HG02870 (cell line): ENCODE data around the gene WASHC4.
A peak's percentile ranks its signal among the peaks of the same experiment; 100 is the strongest.

Source experiments
- ATAC-seq: cut with Tn5 transposase; IDR thresholded peaks from one replicate; pipeline ENCODE4 v1.9.1; 2021; ENCODE audit warnings: mild to moderate bottlenecking, moderate library complexity; ENCODE audit not compliant: unreplicated experiment

WASHC4 gene, protein sequence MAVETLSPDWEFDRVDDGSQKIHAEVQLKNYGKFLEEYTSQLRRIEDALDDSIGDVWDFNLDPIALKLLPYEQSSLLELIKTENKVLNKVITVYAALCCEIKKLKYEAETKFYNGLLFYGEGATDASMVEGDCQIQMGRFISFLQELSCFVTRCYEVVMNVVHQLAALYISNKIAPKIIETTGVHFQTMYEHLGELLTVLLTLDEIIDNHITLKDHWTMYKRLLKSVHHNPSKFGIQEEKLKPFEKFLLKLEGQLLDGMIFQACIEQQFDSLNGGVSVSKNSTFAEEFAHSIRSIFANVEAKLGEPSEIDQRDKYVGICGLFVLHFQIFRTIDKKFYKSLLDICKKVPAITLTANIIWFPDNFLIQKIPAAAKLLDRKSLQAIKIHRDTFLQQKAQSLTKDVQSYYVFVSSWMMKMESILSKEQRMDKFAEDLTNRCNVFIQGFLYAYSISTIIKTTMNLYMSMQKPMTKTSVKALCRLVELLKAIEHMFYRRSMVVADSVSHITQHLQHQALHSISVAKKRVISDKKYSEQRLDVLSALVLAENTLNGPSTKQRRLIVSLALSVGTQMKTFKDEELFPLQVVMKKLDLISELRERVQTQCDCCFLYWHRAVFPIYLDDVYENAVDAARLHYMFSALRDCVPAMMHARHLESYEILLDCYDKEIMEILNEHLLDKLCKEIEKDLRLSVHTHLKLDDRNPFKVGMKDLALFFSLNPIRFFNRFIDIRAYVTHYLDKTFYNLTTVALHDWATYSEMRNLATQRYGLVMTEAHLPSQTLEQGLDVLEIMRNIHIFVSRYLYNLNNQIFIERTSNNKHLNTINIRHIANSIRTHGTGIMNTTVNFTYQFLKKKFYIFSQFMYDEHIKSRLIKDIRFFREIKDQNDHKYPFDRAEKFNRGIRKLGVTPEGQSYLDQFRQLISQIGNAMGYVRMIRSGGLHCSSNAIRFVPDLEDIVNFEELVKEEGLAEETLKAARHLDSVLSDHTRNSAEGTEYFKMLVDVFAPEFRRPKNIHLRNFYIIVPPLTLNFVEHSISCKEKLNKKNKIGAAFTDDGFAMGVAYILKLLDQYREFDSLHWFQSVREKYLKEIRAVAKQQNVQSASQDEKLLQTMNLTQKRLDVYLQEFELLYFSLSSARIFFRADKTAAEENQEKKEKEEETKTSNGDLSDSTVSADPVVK

DNA sequence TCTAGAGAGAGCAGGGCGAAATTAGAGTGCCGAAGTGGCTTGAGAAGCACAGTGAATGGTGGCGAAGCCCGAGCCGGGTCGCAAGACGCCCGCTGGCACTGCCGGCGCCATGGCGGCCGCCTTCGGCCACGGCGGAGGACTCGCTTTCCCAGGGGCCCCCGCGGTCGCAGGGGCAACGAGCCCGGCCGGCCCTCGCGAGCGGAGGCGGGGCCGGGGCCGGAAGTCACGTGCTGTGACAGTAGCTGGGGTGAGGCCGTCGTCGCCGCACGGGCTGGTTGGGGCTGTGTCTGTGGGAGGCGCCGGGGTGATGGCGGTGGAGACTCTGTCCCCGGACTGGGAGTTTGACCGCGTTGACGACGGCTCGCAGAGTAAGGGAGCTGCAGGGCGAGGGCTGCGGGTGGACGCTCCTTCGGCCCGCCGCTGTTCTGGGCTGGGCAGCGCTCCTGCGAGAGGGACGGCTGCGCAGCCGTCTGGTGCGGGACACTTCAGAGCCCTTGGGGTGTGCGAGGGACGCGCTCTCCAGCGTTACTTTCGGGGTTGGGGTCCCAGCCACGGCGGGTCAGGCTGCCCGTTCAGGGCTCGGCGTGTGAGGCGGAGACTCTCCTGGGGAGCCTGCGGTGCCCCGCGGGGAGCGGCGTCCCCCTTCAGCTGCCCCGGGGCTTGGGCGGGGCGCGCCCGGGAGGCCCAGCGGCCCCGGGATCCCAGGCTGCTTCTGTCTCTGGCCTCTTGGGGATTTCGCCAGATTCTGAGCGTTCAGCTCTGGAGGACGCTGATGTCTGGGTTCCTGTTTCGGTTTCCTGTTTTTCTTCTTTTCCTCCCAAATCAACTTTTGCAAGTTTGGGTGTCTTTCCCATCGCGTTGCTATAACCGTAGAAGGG is at the start of gene WASHC4:
Gene WASHC4, plus strand, starts transcription at position 238 of the 878 bp plus-strand sequence. Its CDS starts 70 bp downstream, at position 308.
- ATAC-seq = peak; percentile 88

GRCh38 chr12:105060715-105061378 is 46.7 kb upstream of the WASHC4 start:
- no peak for ATAC-seq

GRCh38 chr12:105064564-105065178 is 42.9 kb upstream of the WASHC4 start:
- no peak for ATAC-seq

- ATAC-seq = no peak
These were observed 40.0 kb upstream of the WASHC4 start for GRCh38 chr12:105067511-105068031.

DNA sequence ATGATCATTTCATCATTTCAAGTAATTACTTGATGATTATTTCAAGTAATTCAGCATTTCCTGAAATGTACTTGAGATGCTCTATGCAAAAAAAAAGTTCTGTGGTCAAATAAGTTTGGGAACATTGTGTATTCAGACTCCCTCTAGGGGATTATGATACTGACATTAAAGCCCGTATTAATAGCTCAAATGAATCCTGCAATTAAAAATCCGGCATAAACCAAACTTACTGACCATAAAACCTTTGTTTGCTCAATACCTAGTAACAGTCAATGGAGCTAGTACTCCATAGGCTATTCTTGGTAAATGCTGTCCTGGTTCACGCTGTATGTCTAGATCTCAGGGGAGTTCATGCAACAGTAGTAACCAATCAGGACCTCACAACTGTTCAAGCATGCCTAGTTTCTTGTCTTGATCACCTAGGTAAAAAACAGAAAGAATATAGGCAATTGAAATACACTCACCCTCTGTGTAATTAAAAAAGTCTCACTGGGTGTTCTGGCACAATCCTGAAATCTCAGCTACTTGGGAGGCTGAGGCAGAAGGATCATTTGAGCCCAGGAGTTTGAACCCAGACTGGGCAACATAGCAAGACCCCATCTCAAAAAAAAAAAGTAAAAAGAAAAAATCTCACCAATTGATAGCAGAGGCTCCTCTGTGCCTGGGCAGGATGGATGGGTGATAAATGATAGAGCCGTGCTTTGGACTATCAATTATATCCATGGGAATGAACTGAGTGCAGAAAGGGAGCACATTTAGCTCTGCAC is 37.4 kb upstream of the WASHC4 start:
- ATAC-seq = no peak

DNA sequence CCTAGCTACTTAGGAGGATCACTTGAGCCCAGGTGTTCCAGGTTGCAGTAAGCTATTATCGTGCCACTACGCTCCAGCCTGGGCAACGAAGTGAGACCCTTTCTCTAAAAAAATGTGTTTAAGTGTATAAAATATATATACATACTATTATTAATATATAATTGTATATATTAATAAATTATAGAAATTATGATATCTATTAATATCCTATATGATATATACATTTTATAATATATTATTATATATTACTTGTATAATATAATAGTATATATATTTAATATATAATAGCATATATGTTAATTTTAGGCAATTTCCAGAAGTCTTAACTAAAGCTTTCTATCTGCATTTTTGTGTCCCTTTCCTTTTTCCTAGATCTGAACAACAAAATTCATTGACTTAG is 35.5 kb upstream of the WASHC4 start:
- no peak for ATAC-seq

DNA sequence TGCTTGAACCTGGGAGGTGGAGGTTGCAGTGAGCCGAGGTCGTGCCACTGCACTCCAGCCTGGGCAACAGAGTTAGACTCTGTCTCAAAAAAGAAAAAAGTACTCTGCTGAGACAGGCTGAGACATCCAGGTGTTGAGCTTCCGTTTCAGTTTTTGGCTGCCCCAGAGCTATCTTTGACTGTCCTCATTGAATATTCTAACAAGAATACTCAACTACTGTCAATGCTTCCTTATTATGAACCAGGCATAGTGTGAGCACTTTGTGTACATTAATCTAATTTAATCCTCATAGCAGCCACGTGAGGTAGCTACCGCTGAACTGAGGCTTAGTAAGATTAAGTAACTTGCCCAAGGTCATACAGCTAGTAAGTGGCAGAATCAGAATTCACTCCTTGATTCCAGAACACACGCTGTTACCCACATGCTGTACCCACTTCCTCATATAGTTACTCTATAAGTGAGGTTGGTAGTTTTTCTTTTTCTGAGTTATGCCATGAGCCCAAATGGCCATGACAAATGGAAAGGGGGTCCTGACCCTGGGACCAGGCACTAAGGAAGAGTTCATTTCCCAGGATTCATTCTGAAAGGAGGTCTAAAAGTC is 34.5 kb upstream of the WASHC4 start:
- ATAC-seq = no peak

- ATAC-seq = no peak
These were observed 31.4 kb upstream of the WASHC4 start for GRCh38 chr12:105076098-105076497.

- no peak for ATAC-seq
These were observed 30.6 kb upstream of the WASHC4 start for GRCh38 chr12:105076913-105077312.

- ATAC-seq = no peak
These were observed 30.1 kb upstream of the WASHC4 start for GRCh38 chr12:105077435-105077834.

DNA sequence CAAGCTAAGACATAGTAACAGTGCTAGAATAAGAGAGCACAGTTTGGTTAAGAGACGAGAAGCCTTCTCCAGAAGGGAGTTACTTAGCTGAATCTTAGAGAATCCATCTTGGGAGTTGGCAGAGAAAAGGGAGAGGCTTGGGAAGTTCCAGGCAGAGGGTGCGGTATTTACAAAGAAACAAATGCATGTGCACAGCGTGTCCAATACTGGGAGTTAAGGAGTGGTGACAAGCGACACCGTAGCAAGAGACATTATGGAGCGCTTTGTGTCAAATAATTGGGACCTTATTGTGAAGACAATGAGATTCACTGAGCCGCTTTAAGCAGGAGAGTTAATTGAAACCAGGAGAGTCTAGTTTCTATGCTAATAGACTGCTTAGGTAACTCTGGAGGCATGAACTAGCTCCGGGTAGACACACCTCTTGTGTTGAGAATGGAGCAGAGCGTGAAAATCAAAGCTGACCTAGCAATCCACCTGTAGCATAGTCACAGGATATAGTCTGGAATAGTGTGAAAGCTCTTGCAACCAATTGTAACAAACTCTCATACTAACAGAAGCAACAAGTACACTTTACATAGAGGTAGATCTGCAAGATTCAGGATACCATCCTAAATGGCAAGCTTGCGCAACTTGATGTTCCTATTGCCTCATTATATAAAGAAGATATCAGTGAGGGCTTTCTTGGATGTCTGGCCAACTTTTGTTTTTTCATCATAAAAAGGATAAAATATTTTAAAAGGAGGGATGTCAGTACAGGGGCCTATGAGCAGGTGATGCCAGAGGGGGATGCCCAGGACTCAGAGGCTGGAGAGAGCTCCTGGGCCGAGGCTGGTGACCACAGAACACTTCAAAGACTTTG is 28.6 kb upstream of the WASHC4 start:
- no peak for ATAC-seq

DNA sequence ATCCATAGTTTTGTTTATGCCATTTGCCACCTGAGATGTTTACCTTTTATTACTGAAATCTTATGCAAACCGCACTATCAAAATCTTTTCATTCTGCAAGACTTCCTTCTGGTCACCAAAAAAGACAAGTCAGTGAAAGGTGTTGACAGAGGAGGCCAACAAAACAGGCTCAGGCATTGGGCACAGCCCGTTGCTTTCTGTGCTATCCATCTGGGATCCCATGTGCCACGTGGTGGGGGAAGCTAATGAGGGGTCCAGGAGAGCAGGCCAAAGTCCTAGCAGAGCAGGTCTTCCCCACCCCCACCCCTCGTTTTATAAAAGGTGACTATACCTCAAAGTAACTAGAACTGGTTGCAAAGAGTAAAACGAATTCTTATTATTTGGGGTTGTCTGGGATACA is 24.5 kb upstream of the WASHC4 start:
- ATAC-seq = no peak

- ATAC-seq = no peak
These were observed 23.9 kb upstream of the WASHC4 start for GRCh38 chr12:105083551-105084105.

DNA sequence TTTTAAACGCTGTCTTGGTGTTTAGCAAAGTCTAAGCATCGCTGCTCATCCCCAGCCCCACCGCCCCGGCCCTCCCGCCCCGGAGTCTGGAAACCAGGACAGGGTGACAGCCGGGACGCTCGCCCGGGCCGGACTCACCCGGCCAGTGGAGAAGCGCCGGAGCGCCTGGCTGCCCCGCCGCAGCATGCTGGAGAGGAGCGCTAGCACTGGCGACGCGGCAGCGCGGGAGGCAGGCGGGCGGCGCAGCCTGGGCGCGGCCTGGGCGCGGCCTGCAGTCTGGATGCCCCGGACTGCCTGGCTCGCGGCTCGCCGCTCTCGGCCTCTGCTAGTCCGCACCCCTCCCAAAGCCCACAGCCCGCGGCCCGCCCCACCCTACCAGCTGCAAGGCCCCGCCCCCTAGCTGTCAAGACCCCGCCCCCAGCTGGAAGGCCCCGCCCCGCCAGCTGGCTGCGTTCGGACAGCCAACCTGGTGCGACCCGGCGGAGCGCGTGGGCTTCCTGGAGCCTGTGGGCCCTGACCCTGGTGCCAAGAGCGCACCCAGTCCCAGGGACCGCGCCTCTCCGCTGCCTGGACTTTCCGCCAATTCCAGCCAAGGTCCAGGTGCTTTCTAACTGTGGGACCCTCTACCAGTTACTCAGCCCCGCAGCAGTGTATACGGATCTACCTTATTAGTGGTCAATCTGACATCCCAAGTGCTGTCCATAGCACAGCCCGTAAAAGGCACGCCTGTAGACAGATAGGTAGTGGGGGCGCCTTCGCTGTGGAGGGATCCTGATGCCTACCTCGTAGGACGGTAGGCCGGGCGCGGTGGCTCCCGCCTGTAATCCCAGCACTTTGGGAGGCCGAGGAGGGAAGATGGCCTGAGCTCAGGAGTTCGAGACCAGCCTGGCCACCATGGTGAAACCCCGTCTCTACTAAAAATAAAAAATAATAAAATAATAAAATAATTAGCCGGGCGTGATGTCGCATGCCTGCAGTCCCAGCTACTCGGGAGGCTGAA is 23.0 kb upstream of the WASHC4 start, which contains the start of gene ALDH1L2:
Gene ALDH1L2, minus strand, starts transcription at position 208 of the 1,000 bp plus-strand sequence. Its CDS starts 22 bp downstream, at position 186.
- no peak for ATAC-seq

- no peak for ATAC-seq
These were observed 22.0 kb upstream of the WASHC4 start for GRCh38 chr12:105085501-105085900.
